ENCODE data around the gene NDUFA9.

DNA sequence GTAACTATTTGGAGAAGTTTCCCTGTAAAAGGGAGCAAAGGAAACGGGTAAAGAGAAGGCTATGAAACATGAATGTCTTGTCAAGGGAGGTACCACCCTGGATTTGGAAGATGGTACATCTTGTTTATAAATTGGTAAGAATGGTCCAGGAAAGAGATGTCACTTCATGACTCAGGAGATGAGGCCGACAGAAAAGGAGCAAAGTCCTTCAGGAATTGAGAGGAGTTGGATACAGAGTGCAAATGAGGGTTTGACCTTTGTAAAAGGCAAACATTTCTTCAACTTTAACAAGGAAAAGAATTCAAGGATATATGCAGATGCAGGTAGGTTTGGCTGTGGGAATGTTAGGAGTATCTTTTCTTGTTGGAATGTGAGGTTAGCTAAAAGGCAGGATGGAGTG is 30.8 kb downstream of the NDUFA9 start:
- TF ChIP-seq FOS (IDR thresholded peaks at IDR 0.05; ENCODE audit: borderline replicate concordance, insufficient read depth, low read length) (no peak), EZH2 (IDR thresholded peaks at IDR 0.05; ENCODE audit: borderline replicate concordance, low read depth, low read length, severe bottlenecking) (no peak), CTCF (IDR thresholded peaks at IDR 0.05; ENCODE audit: extremely low read depth in 1 of 2, insufficient read depth in 1 of 2, low read depth in 1 of 2, low read length in 2 of 2) (no peak), POLR2A (IDR thresholded peaks at IDR 0.05; ENCODE audit: low read depth, low read length) (no peak), GATA2 (IDR thresholded peaks at IDR 0.05; ENCODE audit: insufficient read depth, insufficient read length, low read depth, low read length) (no peak), POLR2AphosphoS5 (IDR thresholded peaks at IDR 0.05; ENCODE audit: insufficient read depth, low read depth, low read length) (no peak), MYC (IDR thresholded peaks at IDR 0.05; ENCODE audit: low read depth, low read length) (no peak)
- TF ChIP-seq, protein P1, sequence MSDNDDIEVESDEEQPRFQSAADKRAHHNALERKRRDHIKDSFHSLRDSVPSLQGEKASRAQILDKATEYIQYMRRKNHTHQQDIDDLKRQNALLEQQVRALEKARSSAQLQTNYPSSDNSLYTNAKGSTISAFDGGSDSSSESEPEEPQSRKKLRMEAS (IDR thresholded peaks at IDR 0.05; ENCODE audit: insufficient read depth, insufficient read length): no peak

Measured in endothelial cell of umbilical vein (primary cell).